ENCODE results near the gene RETREG3.

The RETREG3 gene, protein sequence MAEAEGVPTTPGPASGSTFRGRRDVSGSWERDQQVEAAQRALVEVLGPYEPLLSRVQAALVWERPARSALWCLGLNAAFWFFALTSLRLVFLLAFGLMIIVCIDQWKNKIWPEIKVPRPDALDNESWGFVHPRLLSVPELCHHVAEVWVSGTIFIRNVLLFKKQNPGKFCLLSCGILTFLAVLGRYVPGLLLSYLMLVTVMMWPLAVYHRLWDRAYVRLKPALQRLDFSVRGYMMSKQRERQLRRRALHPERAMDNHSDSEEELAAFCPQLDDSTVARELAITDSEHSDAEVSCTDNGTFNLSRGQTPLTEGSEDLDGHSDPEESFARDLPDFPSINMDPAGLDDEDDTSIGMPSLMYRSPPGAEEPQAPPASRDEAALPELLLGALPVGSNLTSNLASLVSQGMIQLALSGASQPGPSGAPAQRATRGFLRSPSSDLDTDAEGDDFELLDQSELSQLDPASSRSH

GRCh38 chr17:42609182-42609813 lies at the start of gene RETREG3, which contains the start of gene TUBG1:
RETREG3 (minus strand) TSS chr17:42609374; CDS start chr17:42609324, 50 bp downstream.
TUBG1 (plus strand) TSS chr17:42609683; CDS start chr17:42609738, 55 bp downstream.
- Histone ChIP-seq H3K4me1 (ENCODE audit: control insufficient read depth, insufficient read depth, low read length) (peaks cover 14% of the 10 kb centered on the region), H3K4me3 (ENCODE audit: low read length) (peak within 1 kb of the TSS; percentile 100), H3K36me3 (ENCODE audit: control insufficient read depth, insufficient read depth, low read length) (peaks cover 4% of the 10 kb centered on the region), H3K27me3 (ENCODE audit: control insufficient read depth, insufficient read depth, low read length) (no peaks in the 10 kb centered on the region), H3K9ac (ENCODE audit: low read length) (peak within 1 kb of the TSS; percentile 92), H3K27ac (ENCODE audit: low read depth, low read length) (peak within 1 kb of the TSS; percentile 91)

GRCh38 chr17:42657824-42658588 lies 48.8 kb upstream of the RETREG3 start:
- H3K27ac ChIP-seq (ENCODE audit: low read depth, low read length): no peak overlapping the region
- no peak overlapping the region for H3K4me3 ChIP-seq (ENCODE audit: low read length)
- no peaks in the 10 kb centered on the region for H3K27me3 ChIP-seq (ENCODE audit: control insufficient read depth, insufficient read depth, low read length)
- H3K9ac ChIP-seq (ENCODE audit: low read length): no peak overlapping the region
- peaks cover 12% of the 10 kb centered on the region for H3K4me1 ChIP-seq (ENCODE audit: control insufficient read depth, insufficient read depth, low read length)
- H3K36me3 ChIP-seq (ENCODE audit: control insufficient read depth, insufficient read depth, low read length): no peaks in the 10 kb centered on the region

DNA sequence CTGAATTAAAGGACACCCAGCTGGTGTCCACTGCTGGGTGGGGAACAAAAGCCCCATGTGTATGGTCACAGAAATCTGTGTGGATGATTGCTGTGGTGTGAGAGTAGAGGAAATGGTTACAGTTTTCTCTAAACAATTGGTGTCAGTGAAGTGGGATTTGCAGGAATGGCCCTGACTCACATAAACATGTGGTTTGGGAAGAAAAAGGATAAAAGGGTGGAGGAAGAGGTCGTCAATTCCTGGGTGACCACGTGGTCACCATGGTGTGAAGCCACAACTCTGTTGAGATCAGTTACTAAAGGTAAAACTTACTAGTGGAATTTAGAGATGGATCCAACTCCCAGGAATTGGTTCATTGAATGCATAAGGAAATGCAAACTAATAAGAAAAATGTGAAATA lies 46.4 kb upstream of the RETREG3 start:
- peaks cover 12% of the 10 kb centered on the region for H3K4me1 ChIP-seq (ENCODE audit: control insufficient read depth, insufficient read depth, low read length)
- H3K9ac ChIP-seq (ENCODE audit: low read length): no peak overlapping the region
- no peaks in the 10 kb centered on the region for H3K27me3 ChIP-seq (ENCODE audit: control insufficient read depth, insufficient read depth, low read length)
- H3K27ac ChIP-seq (ENCODE audit: low read depth, low read length): no peak overlapping the region
- H3K4me3 ChIP-seq (ENCODE audit: low read length): no peak overlapping the region
- H3K36me3 ChIP-seq (ENCODE audit: control insufficient read depth, insufficient read depth, low read length): no peaks in the 10 kb centered on the region

DNA sequence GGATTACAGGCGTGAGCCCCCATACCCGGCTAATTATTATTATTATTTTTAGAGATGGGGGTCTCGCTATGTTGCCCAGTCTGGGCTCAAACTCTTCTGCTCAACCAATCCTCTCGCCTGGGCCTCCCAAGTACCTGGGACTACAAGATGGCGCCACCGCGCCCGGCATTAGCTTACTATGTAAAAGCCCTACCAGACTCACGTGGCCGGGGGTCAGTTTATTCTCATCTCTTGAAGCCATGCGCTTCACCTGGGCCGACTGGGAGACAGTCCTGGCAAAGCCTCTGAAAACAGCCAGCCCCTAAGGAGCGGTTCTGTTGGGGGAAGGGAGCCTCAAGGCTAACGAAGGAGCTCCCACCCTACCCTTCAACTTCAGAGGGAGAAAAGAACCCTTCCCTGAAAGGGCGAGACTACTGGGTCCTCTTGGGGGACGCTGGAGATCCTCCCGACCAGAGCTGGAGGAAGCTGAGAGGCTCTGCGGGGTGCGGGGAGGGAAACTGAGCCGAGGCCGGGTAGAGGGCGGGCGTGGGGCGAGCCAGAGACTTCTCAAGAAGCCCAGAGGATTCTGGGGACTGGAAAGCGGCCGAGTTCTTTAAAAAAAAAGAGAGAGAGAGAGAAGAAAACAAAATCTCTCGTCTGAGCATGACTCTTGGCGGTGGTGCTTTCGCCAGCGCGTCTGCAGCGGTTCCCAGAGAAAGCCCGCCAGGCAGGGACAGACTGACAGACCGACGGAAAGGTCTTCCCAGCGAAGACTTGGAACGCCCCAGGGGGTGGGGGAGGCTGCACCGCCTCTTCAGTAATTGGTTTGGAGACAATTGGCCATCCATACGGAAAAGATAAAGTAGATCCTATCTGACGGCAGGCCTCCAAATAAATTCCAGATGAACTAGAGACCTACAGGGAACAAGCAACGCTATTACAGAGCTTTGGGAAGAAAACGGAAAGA lies 44.3 kb upstream of the RETREG3 start:
- Histone ChIP-seq H3K4me1 (ENCODE audit: control insufficient read depth, insufficient read depth, low read length) (peaks cover 7% of the 10 kb centered on the region), H3K27me3 (ENCODE audit: control insufficient read depth, insufficient read depth, low read length) (no peaks in the 10 kb centered on the region), H3K36me3 (ENCODE audit: control insufficient read depth, insufficient read depth, low read length) (no peaks in the 10 kb centered on the region), H3K9ac (ENCODE audit: low read length) (peak overlapping the region; percentile 8), H3K4me3 (ENCODE audit: low read length) (peak overlapping the region; percentile 56), H3K27ac (ENCODE audit: low read depth, low read length) (peak overlapping the region; percentile 91)

GRCh38 chr17:42651392-42651791 lies 42.2 kb upstream of the RETREG3 start:
- Histone ChIP-seq H3K27me3 (ENCODE audit: control insufficient read depth, insufficient read depth, low read length) (no peaks in the 10 kb centered on the region), H3K9ac (ENCODE audit: low read length) (no peak overlapping the region), H3K4me1 (ENCODE audit: control insufficient read depth, insufficient read depth, low read length) (peaks cover 7% of the 10 kb centered on the region), H3K4me3 (ENCODE audit: low read length) (no peak overlapping the region), H3K27ac (ENCODE audit: low read depth, low read length) (no peak overlapping the region), H3K36me3 (ENCODE audit: control insufficient read depth, insufficient read depth, low read length) (no peaks in the 10 kb centered on the region)

- Histone ChIP-seq H3K9ac (ENCODE audit: low read length) (no peak overlapping the region), H3K27ac (ENCODE audit: low read depth, low read length) (no peak overlapping the region), H3K27me3 (ENCODE audit: control insufficient read depth, insufficient read depth, low read length) (no peaks in the 10 kb centered on the region), H3K36me3 (ENCODE audit: control insufficient read depth, insufficient read depth, low read length) (no peaks in the 10 kb centered on the region), H3K4me3 (ENCODE audit: low read length) (no peak overlapping the region), H3K4me1 (ENCODE audit: control insufficient read depth, insufficient read depth, low read length) (no peaks in the 10 kb centered on the region)
These were observed 38.6 kb upstream of the RETREG3 start for GRCh38 chr17:42647778-42648177.

GRCh38 chr17:42642336-42642735 lies 33.2 kb upstream of the RETREG3 start:
- H3K4me3 ChIP-seq (ENCODE audit: low read length): no peak overlapping the region
- H3K9ac ChIP-seq (ENCODE audit: low read length): no peak overlapping the region
- H3K27me3 ChIP-seq (ENCODE audit: control insufficient read depth, insufficient read depth, low read length): no peaks in the 10 kb centered on the region

DNA sequence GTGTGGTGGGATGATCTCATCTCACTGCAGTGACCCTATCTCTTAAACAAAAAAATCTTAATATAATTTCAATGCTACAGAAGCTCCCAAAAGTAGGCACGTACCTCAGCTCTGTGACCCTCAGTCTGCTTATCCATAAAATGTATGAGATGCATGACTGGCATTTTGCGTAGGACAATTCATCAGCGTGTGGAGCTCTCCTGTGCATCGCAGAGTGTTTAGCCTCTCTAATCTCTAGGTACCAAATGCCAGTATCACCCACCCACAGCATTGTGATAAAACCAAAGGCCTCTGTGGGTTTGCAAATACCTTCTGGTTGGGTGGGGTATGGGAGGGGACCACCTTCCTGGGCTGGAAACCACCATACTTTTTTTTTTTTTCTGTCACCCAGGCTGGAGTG lies 30.9 kb upstream of the RETREG3 start:
- Histone ChIP-seq H3K27ac (ENCODE audit: low read depth, low read length) (no peak overlapping the region), H3K4me1 (ENCODE audit: control insufficient read depth, insufficient read depth, low read length) (no peaks in the 10 kb centered on the region), H3K36me3 (ENCODE audit: control insufficient read depth, insufficient read depth, low read length) (no peaks in the 10 kb centered on the region), H3K27me3 (ENCODE audit: control insufficient read depth, insufficient read depth, low read length) (no peaks in the 10 kb centered on the region), H3K9ac (ENCODE audit: low read length) (no peak overlapping the region), H3K4me3 (ENCODE audit: low read length) (no peak overlapping the region)

More at GRCh38 chr17:42642336-42642735, 33.2 kb upstream of the RETREG3 start:
- no peaks in the 10 kb centered on the region for H3K4me1 ChIP-seq (ENCODE audit: control insufficient read depth, insufficient read depth, low read length)
- no peaks in the 10 kb centered on the region for H3K36me3 ChIP-seq (ENCODE audit: control insufficient read depth, insufficient read depth, low read length)
- H3K27ac ChIP-seq (ENCODE audit: low read depth, low read length): no peak overlapping the region

GRCh38 chr17:42639525-42640113 lies 30.4 kb upstream of the RETREG3 start:
- Histone ChIP-seq H3K36me3 (ENCODE audit: control insufficient read depth, insufficient read depth, low read length) (no peaks in the 10 kb centered on the region), H3K27ac (ENCODE audit: low read depth, low read length) (no peak overlapping the region), H3K4me3 (ENCODE audit: low read length) (no peak overlapping the region), H3K4me1 (ENCODE audit: control insufficient read depth, insufficient read depth, low read length) (no peaks in the 10 kb centered on the region), H3K27me3 (ENCODE audit: control insufficient read depth, insufficient read depth, low read length) (no peaks in the 10 kb centered on the region), H3K9ac (ENCODE audit: low read length) (no peak overlapping the region)

- Histone ChIP-seq H3K4me1 (ENCODE audit: control insufficient read depth, insufficient read depth, low read length) (no peaks in the 10 kb centered on the region), H3K4me3 (ENCODE audit: low read length) (no peak overlapping the region), H3K27me3 (ENCODE audit: control insufficient read depth, insufficient read depth, low read length) (no peaks in the 10 kb centered on the region), H3K27ac (ENCODE audit: low read depth, low read length) (no peak overlapping the region), H3K36me3 (ENCODE audit: control insufficient read depth, insufficient read depth, low read length) (no peaks in the 10 kb centered on the region), H3K9ac (ENCODE audit: low read length) (no peak overlapping the region)
These were observed 23.8 kb upstream of the RETREG3 start for GRCh38 chr17:42632949-42633444.

GRCh38 chr17:42629411-42630009 lies 20.3 kb upstream of the RETREG3 start:
- Histone ChIP-seq H3K36me3 (ENCODE audit: control insufficient read depth, insufficient read depth, low read length) (no peaks in the 10 kb centered on the region), H3K27ac (ENCODE audit: low read depth, low read length) (no peak overlapping the region)

More at GRCh38 chr17:42629411-42630009, 20.3 kb upstream of the RETREG3 start:
- Histone ChIP-seq H3K9ac (ENCODE audit: low read length) (no peak overlapping the region), H3K27me3 (ENCODE audit: control insufficient read depth, insufficient read depth, low read length) (no peaks in the 10 kb centered on the region), H3K4me3 (ENCODE audit: low read length) (no peak overlapping the region), H3K4me1 (ENCODE audit: control insufficient read depth, insufficient read depth, low read length) (no peaks in the 10 kb centered on the region)

All from rectal smooth muscle tissue (tissue), 1 donor.